Left hindlimb (tissue), 1 donor: ENCODE measurements around the gene TNFRSF9.

Experiments used
- DNase-seq: peaks from one replicate; pipeline ENCODE4 v3.0.0-alpha.2; 2018

TNFRSF9 gene

GRCh38 chr1:7915826-7916500, 24.7 kb downstream of the TNFRSF9 start:
- DNase-seq = no peak

GRCh38 chr1:7912743-7913557, 27.7 kb downstream of the TNFRSF9 start:
- DNase-seq = no peak

- DNase-seq = no peak
Observed at GRCh38 chr1:7912145-7912544, 28.5 kb downstream of the TNFRSF9 start.

- DNase-seq = no peak
Observed at GRCh38 chr1:7905262-7905661, 35.4 kb downstream of the TNFRSF9 start.

- peak; percentile 68 for DNase-seq
Observed at GRCh38 chr1:7902478-7903085, 38.1 kb downstream of the TNFRSF9 start.

- DNase-seq = no peak
Observed at GRCh38 chr1:7899741-7900140, 40.9 kb downstream of the TNFRSF9 start.

- DNase-seq = no peak
Observed at GRCh38 chr1:7898962-7899361, 41.7 kb downstream of the TNFRSF9 start.

- DNase-seq = no peak
Observed at GRCh38 chr1:7896994-7897393, 43.6 kb downstream of the TNFRSF9 start.

- no peak for DNase-seq
Observed at GRCh38 chr1:7893529-7894180, 47.0 kb downstream of the TNFRSF9 start.

- DNase-seq = no peak
Observed at GRCh38 chr1:7891804-7892203, 48.8 kb downstream of the TNFRSF9 start.

- no peak for DNase-seq
Observed at GRCh38 chr1:7890853-7891252, 49.8 kb downstream of the TNFRSF9 start.

- no peak for DNase-seq
Observed at GRCh38 chr1:7888248-7889081, 52.2 kb downstream of the TNFRSF9 start.

- no peak for DNase-seq
Observed at GRCh38 chr1:7886405-7886745, 54.3 kb downstream of the TNFRSF9 start.

GRCh38 chr1:7885513-7886404, 54.9 kb downstream of the TNFRSF9 start:
- no peak for DNase-seq

- no peak for DNase-seq
Observed at GRCh38 chr1:7884757-7885156, 55.9 kb downstream of the TNFRSF9 start.

GRCh38 chr1:7879228-7879627, 61.4 kb downstream of the TNFRSF9 start:
- no peak for DNase-seq

- no peak for DNase-seq
Observed at GRCh38 chr1:7878027-7878426, 62.6 kb downstream of the TNFRSF9 start.

- DNase-seq = no peak
Observed at GRCh38 chr1:7873801-7874795, 66.5 kb downstream of the TNFRSF9 start.

- DNase-seq = no peak
Observed at GRCh38 chr1:7871136-7871535, 69.5 kb downstream of the TNFRSF9 start.
